Activated CD4-positive, CD25-positive, alpha-beta regulatory T cell treated with anti-CD3 and anti-CD28 coated beads, Interleukin-2, amount 50 U/mL, for 16 hours (primary cell): ENCODE measurements around the gene ZNF181.

Experiments used
- DNase-seq: peaks from one replicate; pipeline ENCODE4 v3.0.0-alpha.2; 2020; ENCODE audit warnings: low read depth, low spot score

The ZNF181 gene

DNA sequence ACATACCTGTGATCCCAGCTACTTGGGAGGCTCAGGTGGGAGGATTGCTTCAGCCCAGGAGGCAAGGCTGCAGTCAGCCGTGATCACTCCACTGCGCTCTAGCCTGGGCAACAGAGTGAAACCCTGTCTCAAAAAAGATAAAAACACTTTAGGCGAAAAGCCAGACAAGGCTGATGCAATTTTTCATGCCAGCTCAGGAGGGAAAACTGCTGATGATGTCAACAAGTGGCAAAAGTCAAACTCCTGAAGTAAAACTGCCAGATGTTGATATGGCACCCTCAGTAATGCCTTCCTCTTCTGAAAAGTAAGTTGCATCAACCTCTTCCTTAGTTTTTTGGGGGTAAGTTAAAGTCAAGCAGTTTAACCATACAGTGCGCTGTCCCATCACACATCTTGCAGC, 23.4 kb downstream of the ZNF181 start:
- no peak for DNase-seq

DNA sequence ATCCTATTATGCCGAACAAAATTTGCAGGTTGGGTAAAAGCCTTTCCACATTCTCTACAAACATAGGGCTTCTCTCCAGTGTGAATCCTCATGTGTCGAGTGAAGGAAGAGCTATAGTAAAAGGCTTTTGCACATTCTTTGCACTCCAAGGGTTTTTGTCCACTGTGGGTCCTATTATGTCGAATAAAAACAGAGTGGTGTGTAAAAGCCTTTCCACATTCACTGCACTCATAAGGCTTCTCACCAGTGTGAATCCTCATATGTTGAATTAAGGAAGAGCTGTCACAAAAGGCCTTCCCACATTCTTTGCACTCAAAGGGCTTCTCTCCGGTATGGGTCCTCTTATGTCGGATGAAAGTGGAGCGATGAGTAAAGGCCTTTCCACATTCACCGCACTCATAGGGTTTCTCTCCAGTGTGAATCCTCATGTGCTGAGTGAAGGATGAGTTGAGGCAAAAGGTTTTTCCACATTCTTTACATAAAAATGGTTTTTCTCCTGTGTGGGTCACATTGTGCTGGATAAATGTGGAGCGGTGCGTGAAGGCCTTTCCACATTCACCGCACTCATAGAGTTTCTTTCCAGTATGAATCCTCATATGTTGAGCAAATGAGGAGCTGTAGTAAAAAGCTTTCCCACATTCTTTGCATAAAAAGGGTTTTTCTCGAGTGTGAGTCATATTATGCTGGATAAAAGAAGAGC, 25.3 kb downstream of the ZNF181 start:
- DNase-seq = no peak

DNA sequence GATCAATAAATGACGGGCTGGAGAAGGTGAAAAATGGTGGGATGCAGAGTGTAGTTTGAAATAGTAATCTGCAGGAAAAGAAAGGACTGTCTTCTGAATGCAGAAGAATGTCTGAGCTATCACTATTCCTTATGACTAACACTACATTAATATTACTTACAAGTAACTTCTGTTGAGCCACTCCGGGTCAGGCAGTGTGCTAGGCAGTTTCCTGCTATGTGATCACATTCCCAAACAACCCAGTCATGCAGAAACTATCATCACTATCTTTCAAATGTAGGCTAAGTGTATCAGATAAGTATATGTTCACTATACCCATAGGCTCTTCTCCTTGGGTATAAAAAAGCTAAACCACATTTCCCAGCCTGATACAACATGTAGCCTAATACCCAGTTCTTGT, 32.3 kb downstream of the ZNF181 start:
- DNase-seq = no peak

- DNase-seq = no peak
Observed at GRCh38 chr19:34767951-34768350, 33.9 kb downstream of the ZNF181 start.

GRCh38 chr19:34772697-34773554, 38.9 kb downstream of the ZNF181 start, which contains the start of gene ZNF599:
TSS of gene ZNF599 (minus strand) at chr19:34773215. CDS start at chr19:34772841, 374 bp downstream.
- peak; percentile 77 for DNase-seq

GRCh38 chr19:34773555-34773864, 39.5 kb downstream of the ZNF181 start:
- no peak for DNase-seq

DNA sequence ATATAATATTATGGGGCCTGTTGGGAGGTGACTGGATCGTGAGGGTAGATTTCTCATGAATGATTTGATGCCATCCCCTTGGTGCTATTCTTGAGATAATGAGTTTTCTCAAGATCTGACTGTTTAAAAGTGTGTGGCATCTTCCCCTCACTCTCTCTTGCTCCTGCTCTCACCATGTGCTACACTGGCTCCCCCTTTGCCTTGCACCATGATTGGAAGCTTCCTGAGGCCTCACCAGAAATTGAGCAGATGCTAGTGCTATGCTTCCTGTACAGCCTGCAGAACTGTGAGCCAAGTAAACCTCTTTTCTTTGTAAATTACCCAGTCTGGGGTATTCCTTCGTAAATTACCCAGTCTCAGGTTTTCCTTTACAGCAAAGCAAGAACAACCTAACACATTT, 40.8 kb downstream of the ZNF181 start:
- DNase-seq = no peak

DNA sequence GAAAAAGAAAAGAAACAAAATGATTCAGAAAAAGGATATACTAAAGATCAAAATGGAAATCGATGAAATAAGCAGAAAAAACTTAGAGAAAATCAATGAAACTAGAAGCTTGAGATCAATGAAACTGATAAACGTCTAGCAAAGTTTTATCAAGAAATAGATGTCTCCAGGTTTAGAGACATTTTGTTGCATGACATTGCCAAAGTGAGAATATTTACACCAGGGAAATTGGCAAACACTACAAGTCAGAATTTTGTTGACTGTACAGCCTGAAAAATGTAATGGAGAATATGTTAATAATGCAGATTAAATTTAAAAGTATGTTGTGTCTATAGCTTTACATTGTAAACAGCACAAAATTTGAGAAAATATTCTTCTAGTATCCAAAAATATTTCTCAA, 44.3 kb downstream of the ZNF181 start:
- no peak for DNase-seq

DNA sequence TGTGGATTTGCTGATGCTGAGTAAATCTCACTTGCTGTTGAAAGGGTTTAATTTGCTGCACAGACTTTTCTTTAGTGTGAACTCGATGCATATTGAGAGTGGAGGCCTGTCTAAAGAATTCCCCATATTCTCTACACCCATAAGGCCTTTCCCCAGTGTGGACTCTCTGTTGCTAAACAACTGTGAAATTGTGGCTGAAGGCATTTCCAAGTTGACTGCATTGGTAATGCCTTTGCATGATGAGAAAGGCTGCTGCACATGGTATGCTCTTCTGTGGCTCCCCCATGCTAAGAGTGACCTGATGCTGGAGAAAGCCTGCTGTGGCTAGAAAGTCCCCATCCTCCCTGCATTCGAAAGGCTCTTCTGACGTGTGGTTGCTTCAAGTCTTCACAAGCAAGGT, 45.6 kb downstream of the ZNF181 start:
- DNase-seq = no peak

DNA sequence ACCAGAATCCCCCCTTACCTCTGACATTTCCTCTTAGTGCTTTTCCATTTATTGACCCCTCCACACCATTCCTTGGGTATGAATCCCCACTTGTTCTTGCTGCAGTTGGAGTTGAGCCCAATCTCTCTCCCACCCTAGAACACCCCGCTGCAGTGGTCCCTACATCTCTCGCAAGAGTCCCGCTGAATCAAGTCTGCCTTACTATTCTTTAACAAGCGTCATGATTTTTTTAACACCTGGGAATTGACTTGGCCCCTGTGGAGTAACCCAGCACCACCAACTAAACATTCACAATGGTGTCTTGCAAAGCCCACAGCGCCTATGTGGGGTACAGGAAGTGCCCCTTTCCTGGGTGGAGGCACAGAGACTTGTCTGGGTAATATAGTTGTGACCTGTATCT, 52.2 kb downstream of the ZNF181 start:
- no peak for DNase-seq

- no peak for DNase-seq
Observed at GRCh38 chr19:34787059-34787824, 53.2 kb downstream of the ZNF181 start.

GRCh38 chr19:34788074-34788473, 54.0 kb downstream of the ZNF181 start:
- DNase-seq = no peak

DNA sequence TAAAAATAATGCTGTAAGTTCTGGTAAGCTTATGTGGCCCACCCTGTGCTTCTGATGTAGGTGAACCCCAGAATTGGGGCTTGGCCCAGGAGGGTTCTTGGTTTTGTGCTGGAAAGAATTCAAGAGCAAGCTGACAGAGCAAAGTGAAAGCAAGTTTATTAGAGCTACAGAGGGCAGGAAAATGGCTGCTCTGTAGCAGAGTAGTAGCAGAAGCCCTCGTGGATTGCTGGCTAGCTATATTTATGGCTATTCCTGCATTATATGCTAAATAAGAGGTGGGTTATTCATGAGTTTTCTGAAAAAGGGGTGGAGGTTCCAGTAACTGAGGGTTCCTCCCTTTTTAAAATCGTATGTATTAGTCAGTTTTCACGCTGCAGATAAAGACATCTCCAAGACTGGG, 59.5 kb downstream of the ZNF181 start:
- DNase-seq = no peak

DNA sequence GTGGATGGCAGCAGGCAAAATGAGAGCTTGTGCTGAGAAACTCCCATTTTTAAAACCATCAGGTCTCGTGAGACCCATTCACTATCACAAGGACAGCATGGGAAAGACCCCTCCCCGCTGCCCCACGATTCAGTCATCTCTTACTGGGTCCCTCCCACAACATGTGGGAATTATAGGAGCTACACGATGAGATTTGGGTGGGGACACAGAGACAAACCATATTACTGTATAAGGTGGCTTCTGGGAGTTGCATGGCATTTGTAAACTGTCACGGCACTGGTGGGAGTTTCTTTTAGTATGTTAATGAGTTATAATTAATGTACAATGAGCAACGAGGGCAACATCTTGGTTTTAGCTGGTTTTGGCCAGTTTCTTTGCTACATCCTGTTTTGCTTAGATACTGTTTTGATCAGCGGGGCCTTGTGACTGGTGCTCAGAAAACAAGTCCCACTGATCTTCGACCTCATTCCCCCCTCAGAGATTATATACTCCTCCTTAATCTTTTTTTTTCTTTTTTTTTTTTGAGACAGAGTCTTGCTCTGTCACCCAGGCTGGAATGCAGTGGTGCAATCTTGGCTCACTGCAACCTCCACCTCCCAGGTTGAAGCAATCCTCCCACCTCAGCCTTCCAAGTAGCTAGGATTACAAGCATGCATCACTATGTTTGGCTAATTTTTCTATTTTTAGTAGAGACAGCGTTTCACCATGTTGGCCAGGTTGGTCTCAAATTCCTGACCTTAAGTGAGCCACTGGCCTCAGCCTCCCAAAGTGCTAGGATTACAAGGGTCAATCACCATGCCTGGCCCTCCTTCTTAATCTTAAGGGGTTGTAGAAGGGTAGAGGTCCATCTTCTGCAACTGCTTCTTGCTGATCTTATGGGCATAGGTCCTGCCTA, 60.3 kb downstream of the ZNF181 start:
- DNase-seq = no peak
